WTC11 (cell line): ENCODE results near the gene VCP.

Experiments
- CBFB ChIP-seq: sonication (generic); formaldehyde crosslinking; IDR thresholded peaks from 2 replicates; pipeline ENCODE4 v1.8.1; 2022; ENCODE audit warnings: mild to moderate bottlenecking, low read depth, missing genetic modification reagents
- CTCF ChIP-seq: fragments of 200-600 bp; IDR thresholded peaks from 2 replicates; pipeline ENCODE4 v1.8.0; 2022; ENCODE audit warnings: antibody characterized with exemption
- ELF4 ChIP-seq: sonication (generic); formaldehyde crosslinking; IDR thresholded peaks from 2 replicates; pipeline ENCODE4 v1.8.1; 2022; ENCODE audit warnings: low read depth, mild to moderate bottlenecking, moderate library complexity, missing genetic modification reagents
- GABPB1 ChIP-seq: sonication (generic); formaldehyde crosslinking; IDR thresholded peaks from 2 replicates; pipeline ENCODE4 v1.8.1; 2023; ENCODE audit warnings: mild to moderate bottlenecking, missing genetic modification reagents
- KAT7 ChIP-seq: sonication (generic); formaldehyde crosslinking; IDR thresholded peaks from 2 replicates; pipeline ENCODE4 v1.8.1; 2023; ENCODE audit warnings: missing genetic modification reagents, mild to moderate bottlenecking, borderline replicate concordance
- MXD4 ChIP-seq: fragments of 250-450 bp; sonication (Bioruptor Pico); IDR thresholded peaks from 2 replicates; pipeline ENCODE4 v1.8.0; 2021; ENCODE audit warnings: mild to moderate bottlenecking, moderate library complexity, borderline replicate concordance
- NR3C1 ChIP-seq: sonication (generic); formaldehyde crosslinking; conservative IDR thresholded peaks from 2 replicates; pipeline ENCODE4 v1.8.1; 2023; ENCODE audit warnings: low read depth, mild to moderate bottlenecking, missing genetic modification reagents
- PREB ChIP-seq: sonication (generic); formaldehyde crosslinking; IDR thresholded peaks from 2 replicates; pipeline ENCODE4 v1.8.1; 2022; ENCODE audit warnings: mild to moderate bottlenecking, missing genetic modification reagents, moderate library complexity, borderline replicate concordance
- SP1 ChIP-seq: sonication (generic); formaldehyde crosslinking; conservative IDR thresholded peaks from 2 replicates; pipeline ENCODE4 v1.8.1; 2022; ENCODE audit warnings: missing genetic modification reagents
- ZNF138 ChIP-seq: sonication (generic); formaldehyde crosslinking; conservative IDR thresholded peaks from 2 replicates; pipeline ENCODE4 v1.8.1; 2022; ENCODE audit warnings: mild to moderate bottlenecking, moderate library complexity, missing genetic modification reagents
- ZNF281 ChIP-seq: sonication (generic); formaldehyde crosslinking; IDR thresholded peaks from 2 replicates; pipeline ENCODE4 v1.8.0; 2023; ENCODE audit warnings: mild to moderate bottlenecking, missing genetic modification reagents

- TF ChIP-seq ZNF138 (CRISPR knock-in tag) (no peak), CBFB (CRISPR knock-in tag) (no peak), SP1 (CRISPR knock-in tag) (no peak), MXD4 (CRISPR knock-in tag) (no peak), CTCF (no peak), GABPB1 (CRISPR knock-in tag) (no peak), NR3C1 (CRISPR knock-in tag) (no peak), ZNF281 (CRISPR knock-in tag) (no peak), KAT7 (CRISPR knock-in tag) (no peak), ELF4 (no peak), PREB (CRISPR knock-in tag) (no peak)
These were observed 4.4 kb upstream of the VCP start for GRCh38 chr9:35076848-35077247.
